ENCODE results near the gene RFX4.
A peak's percentile ranks its signal among the peaks of the same experiment; 100 is the strongest.

RFX4 gene

DNA sequence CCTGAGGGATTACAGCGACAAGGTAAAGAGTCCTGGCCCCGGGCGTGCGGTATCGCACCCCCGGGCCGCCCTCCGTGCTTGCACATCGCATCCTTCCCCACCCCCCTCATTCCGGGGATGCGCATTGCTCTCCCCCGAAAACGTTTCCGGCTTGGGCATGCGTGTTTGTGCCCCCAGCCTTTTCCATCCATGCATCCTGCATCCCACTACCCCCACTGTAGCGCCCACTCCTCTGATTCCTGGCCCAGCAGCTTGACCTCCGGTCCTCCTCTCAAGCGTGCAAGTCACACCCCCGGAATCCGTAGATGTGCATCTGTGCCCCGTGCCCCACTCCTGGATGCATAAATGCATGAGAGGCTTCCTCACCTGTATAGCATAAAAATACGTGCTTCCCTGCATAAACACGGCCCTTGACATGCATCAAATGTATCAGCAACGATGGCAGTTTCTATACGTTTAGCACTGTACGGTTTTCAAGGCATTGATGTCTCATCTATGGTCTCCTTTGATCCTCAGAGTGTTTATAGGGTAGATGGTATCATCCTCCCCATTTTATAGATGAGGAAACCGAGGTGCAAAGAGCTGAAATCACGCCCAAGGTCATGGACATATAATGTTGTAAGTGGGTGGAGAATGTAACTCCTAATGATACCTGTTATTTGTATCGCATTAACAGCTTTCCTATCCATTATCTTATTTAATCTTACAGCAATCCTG, 192.2 kb downstream of the RFX4 start:
- H3K4me1 ChIP-seq (ENCODE audit: control insufficient read depth, low read depth, low read length): peaks cover 32% of the 10 kb centered on the region
- H3K9me3 ChIP-seq (ENCODE audit: control insufficient read depth, low read depth, low read length): no peaks in the 10 kb centered on the region
- H3K4me3 ChIP-seq (ENCODE audit: low read length): peak overlapping the region; percentile 75
- H3K9ac ChIP-seq (ENCODE audit: low read length): peak overlapping the region; percentile 81
- H3K36me3 ChIP-seq (ENCODE audit: control insufficient read depth, low read depth, low read length): no peaks in the 10 kb centered on the region
- H3K27ac ChIP-seq (ENCODE audit: low read length): peak overlapping the region; percentile 5
- H3K27me3 ChIP-seq (ENCODE audit: control insufficient read depth, insufficient read depth, low read length): no peaks in the 10 kb centered on the region

DNA sequence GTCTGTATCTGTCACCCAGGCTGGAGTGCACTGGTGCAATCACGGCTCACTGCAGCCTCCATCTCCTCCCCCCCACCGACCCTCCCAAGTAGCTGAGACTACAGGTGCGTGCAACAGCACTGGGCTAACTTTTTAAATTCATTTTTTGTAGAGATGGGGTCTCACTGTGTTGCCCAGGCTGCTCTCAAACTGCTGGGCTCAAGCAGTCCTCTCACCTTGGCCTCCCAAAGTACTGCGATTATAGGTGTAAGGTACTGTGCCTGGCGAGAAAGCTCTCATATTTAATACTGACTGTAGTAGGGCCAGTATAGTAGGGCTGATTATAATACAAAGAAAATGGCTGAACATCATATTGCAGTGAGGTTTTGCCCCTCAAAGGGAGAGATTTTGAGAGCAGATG, 194.1 kb downstream of the RFX4 start:
- no peak overlapping the region for H3K4me3 ChIP-seq (ENCODE audit: low read length)
- no peaks in the 10 kb centered on the region for H3K36me3 ChIP-seq (ENCODE audit: control insufficient read depth, low read depth, low read length)
- no peak overlapping the region for H3K9ac ChIP-seq (ENCODE audit: low read length)
- H3K9me3 ChIP-seq (ENCODE audit: control insufficient read depth, low read depth, low read length): no peaks in the 10 kb centered on the region
- no peaks in the 10 kb centered on the region for H3K27me3 ChIP-seq (ENCODE audit: control insufficient read depth, insufficient read depth, low read length)
- H3K4me1 ChIP-seq (ENCODE audit: control insufficient read depth, low read depth, low read length): peaks cover 21% of the 10 kb centered on the region
- H3K27ac ChIP-seq (ENCODE audit: low read length): no peak overlapping the region

DNA sequence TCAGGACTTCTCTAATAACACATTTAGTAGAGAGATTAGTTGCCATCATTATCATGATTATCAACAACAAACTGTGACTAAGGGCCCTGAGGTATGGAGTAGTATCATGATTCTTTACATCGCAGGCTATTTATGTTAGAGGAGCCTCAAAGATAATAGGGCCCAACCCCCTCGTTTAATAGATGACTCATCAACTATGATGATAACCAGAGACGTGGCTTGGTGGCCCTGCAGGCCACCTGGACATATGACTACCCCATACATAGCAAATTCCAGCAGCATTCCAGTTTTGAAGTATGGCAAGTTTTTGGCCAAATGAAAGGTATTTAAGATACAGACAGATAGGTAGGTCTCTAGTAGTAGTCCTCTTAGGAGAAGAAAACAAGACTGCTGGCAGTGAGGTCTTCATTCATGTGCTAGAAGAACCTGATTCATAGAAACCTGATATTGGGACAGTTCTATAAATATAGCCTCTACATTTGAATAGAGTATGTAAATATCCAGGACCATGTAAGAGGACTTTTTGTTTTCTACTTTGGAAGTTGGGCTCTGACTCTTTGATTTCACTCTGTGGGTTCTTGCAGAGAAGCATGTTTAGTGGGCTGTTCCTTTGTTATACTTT, 197.3 kb downstream of the RFX4 start:
- H3K27me3 ChIP-seq (ENCODE audit: control insufficient read depth, insufficient read depth, low read length): no peaks in the 10 kb centered on the region
- no peaks in the 10 kb centered on the region for H3K9me3 ChIP-seq (ENCODE audit: control insufficient read depth, low read depth, low read length)
- H3K27ac ChIP-seq (ENCODE audit: low read length): no peak overlapping the region
- H3K4me3 ChIP-seq (ENCODE audit: low read length): no peak overlapping the region
- no peak overlapping the region for H3K9ac ChIP-seq (ENCODE audit: low read length)
- H3K36me3 ChIP-seq (ENCODE audit: control insufficient read depth, low read depth, low read length): peaks cover 9% of the 10 kb centered on the region
- H3K4me1 ChIP-seq (ENCODE audit: control insufficient read depth, low read depth, low read length): peaks cover 23% of the 10 kb centered on the region

DNA sequence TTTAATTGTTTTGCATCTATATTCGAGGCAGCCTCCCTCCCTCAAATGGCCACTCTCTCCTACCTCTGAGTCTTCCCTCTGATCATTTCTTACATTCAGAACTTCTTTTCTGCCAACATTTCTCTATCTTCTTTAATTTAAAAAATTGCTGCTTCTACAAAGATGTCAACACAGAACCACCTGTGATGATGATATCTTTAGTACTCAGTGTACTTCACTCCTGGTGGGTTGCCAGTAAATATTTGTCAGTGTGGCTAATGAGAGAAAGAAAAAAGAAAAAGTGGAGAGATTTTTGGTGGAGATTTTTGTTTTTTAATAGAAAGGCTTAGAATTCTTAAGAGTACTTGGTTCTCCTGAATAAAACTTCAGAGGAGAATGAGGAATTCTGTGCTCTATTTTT, 199.8 kb downstream of the RFX4 start:
- H3K27ac ChIP-seq (ENCODE audit: low read length): no peak overlapping the region
- H3K36me3 ChIP-seq (ENCODE audit: control insufficient read depth, low read depth, low read length): peaks cover 20% of the 10 kb centered on the region
- peaks cover 15% of the 10 kb centered on the region for H3K4me1 ChIP-seq (ENCODE audit: control insufficient read depth, low read depth, low read length)
- no peak overlapping the region for H3K4me3 ChIP-seq (ENCODE audit: low read length)
- H3K9ac ChIP-seq (ENCODE audit: low read length): no peak overlapping the region
- no peaks in the 10 kb centered on the region for H3K27me3 ChIP-seq (ENCODE audit: control insufficient read depth, insufficient read depth, low read length)
- H3K9me3 ChIP-seq (ENCODE audit: control insufficient read depth, low read depth, low read length): no peaks in the 10 kb centered on the region

DNA sequence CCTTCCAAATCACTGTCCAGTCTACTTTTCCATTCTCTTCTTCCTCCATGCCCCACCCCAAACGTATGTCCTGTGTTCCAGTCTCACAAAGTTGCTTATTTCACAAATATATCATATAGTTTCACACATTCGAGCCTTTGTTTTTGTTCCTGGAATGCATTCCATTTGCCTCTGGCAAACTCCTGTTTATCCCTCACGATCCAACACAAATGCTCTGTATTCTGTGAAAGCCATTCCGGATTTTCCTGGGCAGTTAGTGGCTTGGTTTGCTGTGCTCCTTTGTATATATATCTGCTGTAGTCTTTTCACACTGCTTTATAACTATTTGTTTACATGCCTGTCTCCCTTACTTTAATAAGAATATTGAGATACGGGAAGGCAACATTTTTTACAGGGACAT, 200.7 kb downstream of the RFX4 start:
- Histone ChIP-seq H3K4me1 (ENCODE audit: control insufficient read depth, low read depth, low read length) (peaks cover 15% of the 10 kb centered on the region), H3K27me3 (ENCODE audit: control insufficient read depth, insufficient read depth, low read length) (no peaks in the 10 kb centered on the region), H3K27ac (ENCODE audit: low read length) (no peak overlapping the region), H3K9me3 (ENCODE audit: control insufficient read depth, low read depth, low read length) (no peaks in the 10 kb centered on the region), H3K9ac (ENCODE audit: low read length) (no peak overlapping the region), H3K36me3 (ENCODE audit: control insufficient read depth, low read depth, low read length) (peaks cover 20% of the 10 kb centered on the region), H3K4me3 (ENCODE audit: low read length) (no peak overlapping the region)

DNA sequence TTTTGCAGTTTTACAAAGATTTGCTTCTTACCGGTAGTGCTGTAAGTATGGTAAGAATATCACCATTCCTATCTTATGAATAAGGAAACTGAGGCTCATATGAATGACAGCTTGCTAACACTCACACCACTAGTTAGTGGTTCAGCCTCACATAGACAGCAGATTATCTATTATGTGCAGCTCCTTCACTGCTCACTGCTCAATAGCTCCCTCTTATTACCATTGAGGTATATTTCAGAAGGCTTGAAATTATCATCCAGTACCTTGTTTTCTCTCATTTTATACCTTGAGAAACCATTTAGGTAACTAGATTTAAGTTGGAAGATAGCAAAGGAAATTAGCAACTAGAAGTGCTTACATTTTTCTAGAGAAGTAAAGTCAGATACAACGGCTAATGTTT, 207.2 kb downstream of the RFX4 start:
- no peaks in the 10 kb centered on the region for H3K9me3 ChIP-seq (ENCODE audit: control insufficient read depth, low read depth, low read length)
- H3K4me3 ChIP-seq (ENCODE audit: low read length): no peak overlapping the region
- H3K36me3 ChIP-seq (ENCODE audit: control insufficient read depth, low read depth, low read length): peaks cover 33% of the 10 kb centered on the region
- H3K4me1 ChIP-seq (ENCODE audit: control insufficient read depth, low read depth, low read length): no peaks in the 10 kb centered on the region
- no peaks in the 10 kb centered on the region for H3K27me3 ChIP-seq (ENCODE audit: control insufficient read depth, insufficient read depth, low read length)
- H3K27ac ChIP-seq (ENCODE audit: low read length): no peak overlapping the region
- H3K9ac ChIP-seq (ENCODE audit: low read length): no peak overlapping the region

DNA sequence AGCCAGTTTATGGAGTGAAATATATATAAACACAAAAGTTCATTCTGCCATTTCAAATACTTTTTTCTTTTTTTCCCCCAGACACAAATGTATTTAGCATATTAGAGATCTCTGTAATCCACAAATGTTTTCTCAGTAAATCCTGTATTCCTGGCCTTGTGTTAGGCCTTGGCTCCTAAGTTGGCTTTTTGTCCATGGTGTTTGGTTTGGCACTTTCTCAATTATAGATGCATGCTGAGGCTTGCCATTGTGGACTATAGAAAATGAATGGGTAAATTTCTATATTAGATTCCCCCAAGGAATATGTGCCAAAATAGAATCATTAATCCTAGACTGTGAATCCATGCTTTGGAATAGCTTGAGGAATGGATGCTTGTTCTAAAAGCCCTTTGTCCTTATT, 208.7 kb downstream of the RFX4 start:
- Histone ChIP-seq H3K4me1 (ENCODE audit: control insufficient read depth, low read depth, low read length) (no peaks in the 10 kb centered on the region), H3K9ac (ENCODE audit: low read length) (no peak overlapping the region), H3K36me3 (ENCODE audit: control insufficient read depth, low read depth, low read length) (peaks cover 28% of the 10 kb centered on the region), H3K4me3 (ENCODE audit: low read length) (no peak overlapping the region), H3K9me3 (ENCODE audit: control insufficient read depth, low read depth, low read length) (no peaks in the 10 kb centered on the region), H3K27ac (ENCODE audit: low read length) (no peak overlapping the region), H3K27me3 (ENCODE audit: control insufficient read depth, insufficient read depth, low read length) (no peaks in the 10 kb centered on the region)

DNA sequence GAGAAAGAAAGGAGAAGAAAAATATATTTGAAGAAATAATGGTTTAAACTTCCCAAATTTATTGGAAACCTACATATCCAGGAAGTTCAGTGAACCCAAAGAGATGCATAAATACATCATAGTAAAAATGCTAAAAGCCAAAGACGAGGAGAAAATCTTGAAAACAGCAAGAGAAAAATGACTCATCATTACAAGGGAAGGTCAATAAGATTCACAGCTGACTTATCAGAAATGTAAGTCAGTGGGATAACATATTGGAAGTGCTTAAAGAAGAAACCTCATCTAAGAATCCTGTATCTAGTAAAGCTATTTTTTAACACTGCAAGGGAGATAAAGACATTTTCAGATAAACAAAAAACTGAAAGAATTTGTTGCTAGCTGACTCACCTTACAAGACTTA, 211.6 kb downstream of the RFX4 start:
- no peaks in the 10 kb centered on the region for H3K9me3 ChIP-seq (ENCODE audit: control insufficient read depth, low read depth, low read length)
- no peaks in the 10 kb centered on the region for H3K4me1 ChIP-seq (ENCODE audit: control insufficient read depth, low read depth, low read length)
- H3K36me3 ChIP-seq (ENCODE audit: control insufficient read depth, low read depth, low read length): peaks cover 22% of the 10 kb centered on the region
- H3K4me3 ChIP-seq (ENCODE audit: low read length): no peak overlapping the region
- no peak overlapping the region for H3K27ac ChIP-seq (ENCODE audit: low read length)
- no peaks in the 10 kb centered on the region for H3K27me3 ChIP-seq (ENCODE audit: control insufficient read depth, insufficient read depth, low read length)
- H3K9ac ChIP-seq (ENCODE audit: low read length): no peak overlapping the region

DNA sequence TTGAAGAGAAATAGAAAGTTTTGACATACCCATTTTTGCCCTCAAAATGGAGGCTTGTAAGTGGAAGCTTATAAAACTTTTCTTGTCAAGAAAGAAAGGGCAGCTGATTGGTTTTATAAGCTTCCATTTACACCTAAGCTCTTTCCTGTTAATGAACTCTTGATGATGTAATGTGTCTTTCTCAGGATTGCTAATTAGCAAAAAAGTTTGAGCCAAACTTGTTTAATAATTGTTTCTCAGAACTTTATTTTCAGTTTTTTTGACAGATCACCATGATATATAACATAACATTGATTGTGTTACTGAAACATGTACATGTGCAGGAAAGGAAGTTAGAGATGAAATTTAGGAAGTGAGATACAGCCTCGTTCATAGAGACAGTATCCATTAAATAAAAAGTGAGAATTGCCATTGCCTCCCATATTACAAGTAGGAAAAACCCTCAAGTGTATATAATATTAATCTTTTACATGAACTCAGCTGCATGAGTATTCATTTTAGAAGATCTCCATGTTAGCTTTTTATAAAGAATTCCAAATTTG, 218.4 kb downstream of the RFX4 start:
- H3K9ac ChIP-seq (ENCODE audit: low read length): no peak overlapping the region
- no peaks in the 10 kb centered on the region for H3K27me3 ChIP-seq (ENCODE audit: control insufficient read depth, insufficient read depth, low read length)
- no peak overlapping the region for H3K27ac ChIP-seq (ENCODE audit: low read length)
- H3K36me3 ChIP-seq (ENCODE audit: control insufficient read depth, low read depth, low read length): peaks cover 8% of the 10 kb centered on the region
- no peaks in the 10 kb centered on the region for H3K9me3 ChIP-seq (ENCODE audit: control insufficient read depth, low read depth, low read length)
- H3K4me1 ChIP-seq (ENCODE audit: control insufficient read depth, low read depth, low read length): no peaks in the 10 kb centered on the region
- H3K4me3 ChIP-seq (ENCODE audit: low read length): no peak overlapping the region

DNA sequence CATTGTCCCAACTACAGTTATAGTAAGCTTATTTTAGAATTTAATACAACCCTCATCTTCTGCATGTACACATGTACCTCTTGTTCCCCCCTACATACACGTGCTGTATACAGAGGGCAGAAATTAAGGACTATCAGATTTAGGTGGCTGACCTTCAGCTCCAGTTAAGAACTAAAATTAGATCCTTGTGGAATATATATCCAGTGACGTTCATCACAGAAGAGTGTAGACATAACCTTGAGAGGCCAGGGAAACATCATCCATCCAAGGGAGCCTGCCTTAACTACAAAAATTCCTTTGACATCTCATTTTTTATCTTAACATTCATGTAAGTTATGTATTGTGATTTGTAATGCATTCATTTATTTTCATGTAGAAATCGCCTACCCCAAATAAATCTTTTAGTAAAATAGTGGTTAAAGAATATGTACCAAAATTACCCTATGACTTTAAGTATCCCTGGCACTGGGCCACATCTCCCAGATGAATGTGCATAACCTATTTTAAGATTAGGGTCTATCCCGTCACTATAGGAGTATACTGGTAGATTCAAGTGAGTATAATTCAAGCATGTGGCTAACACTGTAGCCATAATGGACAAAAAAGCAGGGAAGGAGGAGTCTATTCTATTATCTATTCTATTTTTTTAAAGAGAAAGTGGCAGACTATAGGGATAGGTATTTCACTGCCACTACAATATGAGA, 219.2 kb downstream of the RFX4 start:
- Histone ChIP-seq H3K9me3 (ENCODE audit: control insufficient read depth, low read depth, low read length) (no peaks in the 10 kb centered on the region), H3K9ac (ENCODE audit: low read length) (no peak overlapping the region), H3K27ac (ENCODE audit: low read length) (no peak overlapping the region), H3K36me3 (ENCODE audit: control insufficient read depth, low read depth, low read length) (peaks cover 8% of the 10 kb centered on the region), H3K4me3 (ENCODE audit: low read length) (no peak overlapping the region), H3K4me1 (ENCODE audit: control insufficient read depth, low read depth, low read length) (no peaks in the 10 kb centered on the region), H3K27me3 (ENCODE audit: control insufficient read depth, insufficient read depth, low read length) (no peaks in the 10 kb centered on the region)

DNA sequence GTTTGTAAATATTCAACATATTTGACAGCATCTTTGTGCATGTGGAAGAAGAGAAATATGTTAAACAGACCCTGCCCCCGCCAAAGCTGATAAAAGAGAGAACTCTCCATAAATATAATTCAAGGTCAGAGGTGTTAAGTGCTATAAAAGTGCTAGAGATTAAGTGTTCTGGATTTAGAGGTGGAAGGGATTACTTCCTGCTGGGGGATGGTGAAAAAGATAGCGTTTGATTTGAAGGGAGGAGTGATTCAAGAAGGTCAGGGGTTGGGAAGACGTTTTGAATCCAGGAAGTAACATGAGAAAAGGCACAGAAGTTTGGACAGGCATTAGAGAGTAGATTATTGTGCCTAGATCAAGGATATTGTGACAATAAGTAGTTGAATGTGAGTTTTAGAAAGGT, 221.9 kb downstream of the RFX4 start:
- peaks cover 8% of the 10 kb centered on the region for H3K36me3 ChIP-seq (ENCODE audit: control insufficient read depth, low read depth, low read length)
- no peak overlapping the region for H3K4me3 ChIP-seq (ENCODE audit: low read length)
- H3K9me3 ChIP-seq (ENCODE audit: control insufficient read depth, low read depth, low read length): no peaks in the 10 kb centered on the region
- H3K4me1 ChIP-seq (ENCODE audit: control insufficient read depth, low read depth, low read length): no peaks in the 10 kb centered on the region
- H3K27me3 ChIP-seq (ENCODE audit: control insufficient read depth, insufficient read depth, low read length): no peaks in the 10 kb centered on the region
- no peak overlapping the region for H3K9ac ChIP-seq (ENCODE audit: low read length)
- H3K27ac ChIP-seq (ENCODE audit: low read length): no peak overlapping the region
